K562 (cell line): ENCODE measurements around the gene NOTCH3. TPM values are rescaled to one million over a fixed set of nuclear protein-coding genes. Genes with fewer than 3 reads are reported as not detected.

Source experiments
- CEBPB ChIP-seq: fragments of 450-650 bp; IDR thresholded peaks from 2 replicates; pipeline ENCODE4 v1.6.1; 2016; ENCODE audit warnings: missing genetic modification characterization, missing compliant biosample characterization
- CLOCK ChIP-seq: fragments of 250-450 bp; sonication (Bioruptor Pico); IDR thresholded peaks from 2 replicates; pipeline ENCODE4 v1.4.0; 2020; ENCODE audit warnings: mild to moderate bottlenecking, moderate library complexity, borderline replicate concordance
- CTCF ChIP-seq, 3 experiments: IDR thresholded peaks in 2 of 3; conservative IDR thresholded peaks in 1 of 3; 2 replicates each; pipeline ENCODE4 v1.5.1; 2011 to 2012; ENCODE audit warnings: low read length in 3 of 3, mild to moderate bottlenecking in 3 of 3, control low read depth in 2 of 3, improper control_type of control experiment in 1 of 3, inconsistent platforms in 1 of 3, low read depth in 1 of 3, mixed read lengths in 1 of 3, moderate library complexity in 1 of 3; ENCODE audit not compliant: insufficient read depth in 2 of 3
- REST ChIP-seq, 2 experiments: fragments of 450-650 bp; formaldehyde crosslinking in 1 of 2; IDR thresholded peaks; 2 replicates each; pipeline versions ENCODE4 v1.4.0 to v1.6.1; 2014 to 2020; ENCODE audit warnings: mild to moderate bottlenecking in 2 of 2, borderline replicate concordance in 1 of 2, low read depth in 1 of 2
- ZKSCAN8 ChIP-seq: fragments of 200-800 bp; sonication (Bioruptor generic); IDR thresholded peaks from 2 replicates; pipeline ENCODE4 v1.6.1; 2016; ENCODE audit warnings: missing genetic modification characterization, missing compliant biosample characterization
- polyA plus RNA-seq, 8 experiments: library from polyadenylated mRNA; depleted of rRNA in 4 of 8; stranded (reverse) in 5 of 8; unstranded in 3 of 8; fragments of >200 nt; fragmentation: Nextera tagmentation in 2 of 8; fragmentation: Illumina TruSeq in 1 of 8; extraction: Ambion mirVana in 2 of 8; extraction: Trizol in 1 of 8; gene quantifications; 2 replicates each; pipeline versions ENCODE4 v1.2.1 to v1.2.3, GENCODE V29; 2011 to 2014; ENCODE audit warnings: inconsistent platforms in 1 of 8, missing spikeins in 1 of 8
- total RNA-seq, 7 experiments: library from RNA; depleted of rRNA in 6 of 7; stranded (reverse); fragments of >200 nt in 6 of 7; fragmentation: Illumina TruSeq in 2 of 7; extraction: Trizol in 2 of 7; gene quantifications; 2 replicates each; pipeline versions ENCODE4 v1.2.1 to v1.2.3, GENCODE V29; 2011 to 2021; ENCODE audit warnings: low replicate concordance in 1 of 7

The NOTCH3 gene
- total and polyA plus RNA-seq, 9 of the 15 experiments (the other 6 are each of a cell fraction or from before 2014, with no cell fraction given): under 0.01 to 1.2 (median 0.16) TPM

GRCh38 chr19:15173746-15174404, 26.9 kb downstream of the NOTCH3 start (continued):
- TF ChIP-seq CEBPB (tag): no peak
- peak; percentile 50 to 96 (median 80) for TF ChIP-seq CTCF (IDR thresholded peaks at IDR 0.05 in 2 of 3, conservative IDR thresholded peaks at IDR 0.05 in 1 of 3; ENCODE audit: insufficient read depth in 2 of 3, low read depth in 1 of 3, low read length in 3 of 3)
- peak; percentile 39; the same call in 1 of the 2 replicates for TF ChIP-seq REST (IDR thresholded peaks at IDR 0.05; ENCODE audit: borderline replicate concordance)
- TF ChIP-seq REST (CRISPR knock-in tag; IDR thresholded peaks at IDR 0.05; ENCODE audit: low read depth): no peak
- no peak for TF ChIP-seq ZKSCAN8 (CRISPR knock-in tag)
- no peak for TF ChIP-seq CLOCK
